ENCODE measurements around the gene HLA-G.
"Not testable (repeated sequence)": the region's sequence is repeated elsewhere in the genome, so short reads cannot be mapped to it uniquely, and the experiment has no call there.

HLA-G gene

DNA sequence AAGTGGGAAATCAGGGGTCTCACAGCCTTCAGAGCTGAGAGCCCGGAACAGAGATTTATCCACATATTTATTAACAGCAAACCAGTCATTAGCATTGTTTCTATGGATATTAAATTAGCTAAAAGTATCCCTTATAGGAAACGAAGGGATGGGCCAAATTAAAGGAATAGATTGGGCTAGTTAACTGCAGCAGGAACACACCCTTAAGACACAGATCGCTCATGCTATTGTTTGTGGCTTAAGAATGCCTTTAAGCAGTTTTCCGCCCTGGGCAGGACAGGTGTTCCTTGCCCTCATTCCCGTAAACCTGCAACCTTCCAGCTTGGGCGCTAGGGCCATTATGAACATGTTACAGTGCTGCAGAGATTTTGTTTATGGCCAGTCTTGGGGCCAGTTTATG lies 48.1 kb downstream of the HLA-G start:
- DNase-seq, result not testable (repeated sequence)
